ENCODE data around the gene PUS7L. TPM values are rescaled to one million over a fixed set of nuclear protein-coding genes. Genes with fewer than 3 reads are reported as not detected.

PUS7L gene, protein sequence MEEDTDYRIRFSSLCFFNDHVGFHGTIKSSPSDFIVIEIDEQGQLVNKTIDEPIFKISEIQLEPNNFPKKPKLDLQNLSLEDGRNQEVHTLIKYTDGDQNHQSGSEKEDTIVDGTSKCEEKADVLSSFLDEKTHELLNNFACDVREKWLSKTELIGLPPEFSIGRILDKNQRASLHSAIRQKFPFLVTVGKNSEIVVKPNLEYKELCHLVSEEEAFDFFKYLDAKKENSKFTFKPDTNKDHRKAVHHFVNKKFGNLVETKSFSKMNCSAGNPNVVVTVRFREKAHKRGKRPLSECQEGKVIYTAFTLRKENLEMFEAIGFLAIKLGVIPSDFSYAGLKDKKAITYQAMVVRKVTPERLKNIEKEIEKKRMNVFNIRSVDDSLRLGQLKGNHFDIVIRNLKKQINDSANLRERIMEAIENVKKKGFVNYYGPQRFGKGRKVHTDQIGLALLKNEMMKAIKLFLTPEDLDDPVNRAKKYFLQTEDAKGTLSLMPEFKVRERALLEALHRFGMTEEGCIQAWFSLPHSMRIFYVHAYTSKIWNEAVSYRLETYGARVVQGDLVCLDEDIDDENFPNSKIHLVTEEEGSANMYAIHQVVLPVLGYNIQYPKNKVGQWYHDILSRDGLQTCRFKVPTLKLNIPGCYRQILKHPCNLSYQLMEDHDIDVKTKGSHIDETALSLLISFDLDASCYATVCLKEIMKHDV
- 25.5 and 64.5 TPM in 2 replicates for total RNA-seq

DNA sequence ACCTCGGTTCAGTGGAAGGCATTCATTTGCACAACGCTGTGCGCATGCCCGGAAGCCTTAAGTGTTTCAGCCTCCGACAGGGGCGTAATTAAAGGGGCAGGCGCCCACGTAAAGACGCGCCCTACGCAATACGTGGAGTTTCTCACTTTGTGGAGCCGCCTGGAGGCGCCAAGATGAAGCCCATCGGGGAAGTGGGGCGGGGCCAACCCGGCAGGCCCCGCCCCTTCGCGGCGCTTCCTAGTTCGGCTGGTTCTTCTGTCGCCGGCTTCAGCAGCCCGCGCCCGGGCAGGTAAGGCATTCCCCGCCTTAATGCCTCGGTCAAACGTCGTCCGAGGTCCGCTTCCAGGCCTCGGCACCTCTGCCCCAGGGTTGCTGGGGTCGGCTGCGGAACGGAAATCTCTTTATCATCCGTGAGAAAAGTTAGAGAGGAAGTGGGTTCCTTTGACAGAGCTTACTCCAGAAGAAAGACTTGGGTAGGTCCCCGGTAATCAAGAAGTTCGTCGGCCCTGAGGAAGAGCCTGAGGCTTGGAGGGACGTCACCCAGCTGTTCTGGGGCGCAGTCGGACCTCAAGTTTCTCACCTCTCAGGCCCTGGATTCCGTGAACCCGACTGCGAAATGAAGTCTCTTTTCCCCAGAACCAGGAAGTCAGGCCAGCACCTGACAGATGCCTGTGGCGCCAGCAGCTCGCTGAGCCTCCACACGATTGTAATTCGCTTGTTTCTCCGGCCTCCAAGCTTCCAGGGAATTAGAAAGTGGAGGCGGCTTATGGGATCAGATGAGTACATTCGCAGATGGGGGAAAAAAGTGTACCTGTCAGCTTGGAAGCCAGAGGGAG is at the start of gene PUS7L, which contains the start of gene IRAK4:
TSS of gene PUS7L (minus strand) at position 63 of the 836 bp plus-strand sequence. CDS start 3,545 bp downstream, outside the sequence.
TSS of gene IRAK4 (plus strand) at position 224 of the 836 bp plus-strand sequence. CDS start 9,161 bp downstream, outside the sequence.

GRCh38 chr12:43805860-43806736 is 47.5 kb upstream of the PUS7L start, which contains the start of gene TWF1:
Gene TWF1 (minus strand): TSS chr12:43806317. CDS start chr12:43806245, 72 bp downstream.

Other genes with a start within 250 kb of the PUS7L start
- under 0.01 and 0.14 TPM in 2 replicates for gene ADAMTS20, start 206.6 kb downstream of the PUS7L start, total RNA-seq
- gene IRAK4, start 161 bp upstream of the PUS7L start, total RNA-seq: 25.8 and 37.4 TPM in 2 replicates
- 164 and 207 TPM in 2 replicates for gene TWF1, start 47.5 kb upstream of the PUS7L start, total RNA-seq
- 14.3 and 23.2 TPM in 2 replicates for gene TMEM117, start 77.3 kb upstream of the PUS7L start, total RNA-seq

All from smooth muscle cell of the umbilical artery (primary cell).